ENCODE data around the gene DUS3L.

Gene DUS3L

GRCh38 chr19:5827342-5827890 is 36.5 kb upstream of the DUS3L start:
- Histone ChIP-seq H3K27me3 (ENCODE audit: control insufficient read depth in 1 of 2, insufficient read depth in 1 of 2, low read length in 2 of 2) (peaks cover 0 to 48% of the 10 kb centered on the region in 2 experiments), H2AFZ (ENCODE audit: low read depth, low read length) (peak overlapping the region; percentile 85), H3K27ac (ENCODE audit: low read length, poor library complexity, severe bottlenecking) (no peak overlapping the region), H3K9me3 (ENCODE audit: control insufficient read depth, low read length) (no peaks in the 10 kb centered on the region), H3K36me3 (ENCODE audit: control insufficient read depth in 1 of 2, insufficient read depth in 2 of 2, low read depth in 1 of 2, low read length in 2 of 2) (no peaks in the 10 kb centered on the region), H2AK5ac (ENCODE audit: low read length, severe bottlenecking) (peak overlapping the region; percentile 87), H3K18ac (ENCODE audit: low read depth in 1 of 2, low read length in 2 of 2) (peak overlapping the region; percentile 81 to 90), H3K79me1 (replicated peaks; ENCODE audit: low read length, poor library complexity, severe bottlenecking) (peaks cover 1% of the 10 kb centered on the region), H3K4me3 (ENCODE audit: insufficient read depth in 1 of 2, low read depth in 1 of 2, low read length in 2 of 2) (peak overlapping the region; percentile 73 to 91), H4K8ac (ENCODE audit: low read length) (peak overlapping the region; percentile 99), H2BK15ac (ENCODE audit: low read depth, poor library complexity, severe bottlenecking) (peak overlapping the region; percentile 20), H3K23ac (ENCODE audit: low read length in 2 of 2) (no peak overlapping the region), H4K91ac (ENCODE audit: low read length) (peak overlapping the region; percentile 81), H3K4ac (ENCODE audit: low read depth in 1 of 2, low read length in 2 of 2) (peak overlapping the region; percentile 87 to 89), H3K4me2 (ENCODE audit: low read length, poor library complexity, severe bottlenecking) (peak overlapping the region; percentile 65), H3K14ac (ENCODE audit: low read length in 2 of 2) (peak overlapping the region; percentile 40 to 81), H2BK120ac (ENCODE audit: low read depth, low read length) (peak overlapping the region; percentile 29), H2BK5ac (ENCODE audit: low read depth, low read length, poor library complexity, severe bottlenecking) (no peak overlapping the region), H3K4me1 (ENCODE audit: control insufficient read depth, insufficient read depth, low read depth, low read length) (peaks cover 30% of the 10 kb centered on the region), H3K9ac (ENCODE audit: low read length) (peak overlapping the region; percentile 49), H2BK12ac (ENCODE audit: low read length in 2 of 2) (peak overlapping the region; percentile 55 to 70)
- no peak for DNase-seq
- 24% methylated on average over 21 of the region's 37 CpGs for WGBS

- H3K27me3 ChIP-seq (ENCODE audit: control insufficient read depth in 1 of 2, insufficient read depth in 1 of 2, low read length in 2 of 2), result peaks cover 0 to 47% of the 10 kb centered on the region in 2 experiments
- peak overlapping the region in 1 of 2 experiments; percentile 90 for H3K18ac ChIP-seq (ENCODE audit: low read depth in 1 of 2, low read length in 2 of 2)
- peak overlapping the region in 1 of 2 experiments; percentile 70 for H2BK12ac ChIP-seq (ENCODE audit: low read length in 2 of 2)
- H3K14ac ChIP-seq (ENCODE audit: low read length in 2 of 2), result no peak overlapping the region
- no peak overlapping the region for H2BK15ac ChIP-seq (ENCODE audit: low read depth, poor library complexity, severe bottlenecking)
- peak overlapping the region; percentile 29 for H2BK120ac ChIP-seq (ENCODE audit: low read depth, low read length)
- H2AFZ ChIP-seq (ENCODE audit: low read depth, low read length), result no peak overlapping the region
- peak; percentile 56 for DNase-seq
- no peak overlapping the region for H3K23ac ChIP-seq (ENCODE audit: low read length in 2 of 2)
- WGBS, result 38% methylated on average over 24 of the region's 24 CpGs
- H3K4me1 ChIP-seq (ENCODE audit: control insufficient read depth, insufficient read depth, low read depth, low read length), result peaks cover 30% of the 10 kb centered on the region
- no peak overlapping the region for H3K9ac ChIP-seq (ENCODE audit: low read length)
- peak overlapping the region; percentile 68 for H2AK5ac ChIP-seq (ENCODE audit: low read length, severe bottlenecking)
- H3K79me1 ChIP-seq (replicated peaks; ENCODE audit: low read length, poor library complexity, severe bottlenecking), result peaks cover 1% of the 10 kb centered on the region
- peak overlapping the region; percentile 2 for H4K91ac ChIP-seq (ENCODE audit: low read length)
- no peaks in the 10 kb centered on the region for H3K9me3 ChIP-seq (ENCODE audit: control insufficient read depth, low read length)
- H3K4me3 ChIP-seq (ENCODE audit: insufficient read depth in 1 of 2, low read depth in 1 of 2, low read length in 2 of 2), result peak overlapping the region in 1 of 2 experiments; percentile 72
- H3K27ac ChIP-seq (ENCODE audit: low read length, poor library complexity, severe bottlenecking), result no peak overlapping the region
- H3K36me3 ChIP-seq (ENCODE audit: control insufficient read depth in 1 of 2, insufficient read depth in 2 of 2, low read depth in 1 of 2, low read length in 2 of 2), result no peaks in the 10 kb centered on the region
- H4K8ac ChIP-seq (ENCODE audit: low read length), result peak overlapping the region; percentile 99
- H2BK5ac ChIP-seq (ENCODE audit: low read depth, low read length, poor library complexity, severe bottlenecking), result no peak overlapping the region
- no peak overlapping the region for H3K4ac ChIP-seq (ENCODE audit: low read depth in 1 of 2, low read length in 2 of 2)
- peak overlapping the region; percentile 6 for H3K4me2 ChIP-seq (ENCODE audit: low read length, poor library complexity, severe bottlenecking)
Measured at GRCh38 chr19:5826531-5827341, 35.8 kb upstream of the DUS3L start.

GRCh38 chr19:5825178-5825577 is 34.2 kb upstream of the DUS3L start:
- H2AK5ac ChIP-seq (ENCODE audit: low read length, severe bottlenecking), result no peak overlapping the region
- no peaks in the 10 kb centered on the region for H3K36me3 ChIP-seq (ENCODE audit: control insufficient read depth in 1 of 2, insufficient read depth in 2 of 2, low read depth in 1 of 2, low read length in 2 of 2)
- H4K91ac ChIP-seq (ENCODE audit: low read length), result no peak overlapping the region
- no peak overlapping the region for H2BK120ac ChIP-seq (ENCODE audit: low read depth, low read length)
- peaks cover 30% of the 10 kb centered on the region for H3K4me1 ChIP-seq (ENCODE audit: control insufficient read depth, insufficient read depth, low read depth, low read length)
- no peak overlapping the region for H2AFZ ChIP-seq (ENCODE audit: low read depth, low read length)
- H2BK12ac ChIP-seq (ENCODE audit: low read length in 2 of 2), result no peak overlapping the region
- no peak overlapping the region for H3K14ac ChIP-seq (ENCODE audit: low read length in 2 of 2)
- H3K18ac ChIP-seq (ENCODE audit: low read depth in 1 of 2, low read length in 2 of 2), result no peak overlapping the region
- H4K8ac ChIP-seq (ENCODE audit: low read length), result no peak overlapping the region
- no peak overlapping the region for H3K4ac ChIP-seq (ENCODE audit: low read depth in 1 of 2, low read length in 2 of 2)
- H3K23ac ChIP-seq (ENCODE audit: low read length in 2 of 2), result no peak overlapping the region
- no peak overlapping the region for H3K4me2 ChIP-seq (ENCODE audit: low read length, poor library complexity, severe bottlenecking)
- H3K9me3 ChIP-seq (ENCODE audit: control insufficient read depth, low read length), result no peaks in the 10 kb centered on the region
- WGBS, result 95% methylated on average over 21 of the region's 21 CpGs
- DNase-seq, result no peak
- no peak overlapping the region for H2BK15ac ChIP-seq (ENCODE audit: low read depth, poor library complexity, severe bottlenecking)
- no peak overlapping the region for H3K4me3 ChIP-seq (ENCODE audit: insufficient read depth in 1 of 2, low read depth in 1 of 2, low read length in 2 of 2)
- H3K27ac ChIP-seq (ENCODE audit: low read length, poor library complexity, severe bottlenecking), result no peak overlapping the region
- peaks cover 0 to 44% of the 10 kb centered on the region in 2 experiments for H3K27me3 ChIP-seq (ENCODE audit: control insufficient read depth in 1 of 2, insufficient read depth in 1 of 2, low read length in 2 of 2)
- H3K79me1 ChIP-seq (replicated peaks; ENCODE audit: low read length, poor library complexity, severe bottlenecking), result peaks cover 1% of the 10 kb centered on the region
- no peak overlapping the region for H3K9ac ChIP-seq (ENCODE audit: low read length)
- no peak overlapping the region for H2BK5ac ChIP-seq (ENCODE audit: low read depth, low read length, poor library complexity, severe bottlenecking)

- no peak overlapping the region for H4K8ac ChIP-seq (ENCODE audit: low read length)
- no peaks in the 10 kb centered on the region for H3K9me3 ChIP-seq (ENCODE audit: control insufficient read depth, low read length)
- peaks cover 1% of the 10 kb centered on the region for H3K79me1 ChIP-seq (replicated peaks; ENCODE audit: low read length, poor library complexity, severe bottlenecking)
- peaks cover 0 to 40% of the 10 kb centered on the region in 2 experiments for H3K27me3 ChIP-seq (ENCODE audit: control insufficient read depth in 1 of 2, insufficient read depth in 1 of 2, low read length in 2 of 2)
- no peak overlapping the region for H3K9ac ChIP-seq (ENCODE audit: low read length)
- no peak overlapping the region for H2AFZ ChIP-seq (ENCODE audit: low read depth, low read length)
- H3K14ac ChIP-seq (ENCODE audit: low read length in 2 of 2), result no peak overlapping the region
- H3K36me3 ChIP-seq (ENCODE audit: control insufficient read depth in 1 of 2, insufficient read depth in 2 of 2, low read depth in 1 of 2, low read length in 2 of 2), result no peaks in the 10 kb centered on the region
- H4K91ac ChIP-seq (ENCODE audit: low read length), result no peak overlapping the region
- H3K23ac ChIP-seq (ENCODE audit: low read length in 2 of 2), result no peak overlapping the region
- no peak overlapping the region for H2BK12ac ChIP-seq (ENCODE audit: low read length in 2 of 2)
- H3K18ac ChIP-seq (ENCODE audit: low read depth in 1 of 2, low read length in 2 of 2), result no peak overlapping the region
- peaks cover 27% of the 10 kb centered on the region for H3K4me1 ChIP-seq (ENCODE audit: control insufficient read depth, insufficient read depth, low read depth, low read length)
- 93% methylated on average over 10 of the region's 10 CpGs for WGBS
- H3K27ac ChIP-seq (ENCODE audit: low read length, poor library complexity, severe bottlenecking), result no peak overlapping the region
- no peak overlapping the region for H2BK120ac ChIP-seq (ENCODE audit: low read depth, low read length)
- H3K4me3 ChIP-seq (ENCODE audit: insufficient read depth in 1 of 2, low read depth in 1 of 2, low read length in 2 of 2), result no peak overlapping the region
- no peak overlapping the region for H2AK5ac ChIP-seq (ENCODE audit: low read length, severe bottlenecking)
- H3K4me2 ChIP-seq (ENCODE audit: low read length, poor library complexity, severe bottlenecking), result no peak overlapping the region
- H3K4ac ChIP-seq (ENCODE audit: low read depth in 1 of 2, low read length in 2 of 2), result no peak overlapping the region
- H2BK15ac ChIP-seq (ENCODE audit: low read depth, poor library complexity, severe bottlenecking), result no peak overlapping the region
- no peak for DNase-seq
- H2BK5ac ChIP-seq (ENCODE audit: low read depth, low read length, poor library complexity, severe bottlenecking), result no peak overlapping the region
Measured at GRCh38 chr19:5824751-5825150, 33.8 kb upstream of the DUS3L start.
